Loucy (cell line): ENCODE measurements around the gene MEIS1.

ENCODE experiments used
- CTCF ChIP-seq: fragments of 200-600 bp; sonication (generic); conservative IDR thresholded peaks from 2 replicates; pipeline ENCODE4 v1.5.1; 2014; ENCODE audit warnings: mild to moderate bottlenecking, antibody characterized with exemption, low read length
- EZH2phosphoT487 ChIP-seq: fragments of 200-600 bp; IDR thresholded peaks from 2 replicates; pipeline ENCODE4 v1.6.1; 2018; ENCODE audit warnings: antibody characterized with exemption, mild to moderate bottlenecking, moderate library complexity, borderline replicate concordance

DNA sequence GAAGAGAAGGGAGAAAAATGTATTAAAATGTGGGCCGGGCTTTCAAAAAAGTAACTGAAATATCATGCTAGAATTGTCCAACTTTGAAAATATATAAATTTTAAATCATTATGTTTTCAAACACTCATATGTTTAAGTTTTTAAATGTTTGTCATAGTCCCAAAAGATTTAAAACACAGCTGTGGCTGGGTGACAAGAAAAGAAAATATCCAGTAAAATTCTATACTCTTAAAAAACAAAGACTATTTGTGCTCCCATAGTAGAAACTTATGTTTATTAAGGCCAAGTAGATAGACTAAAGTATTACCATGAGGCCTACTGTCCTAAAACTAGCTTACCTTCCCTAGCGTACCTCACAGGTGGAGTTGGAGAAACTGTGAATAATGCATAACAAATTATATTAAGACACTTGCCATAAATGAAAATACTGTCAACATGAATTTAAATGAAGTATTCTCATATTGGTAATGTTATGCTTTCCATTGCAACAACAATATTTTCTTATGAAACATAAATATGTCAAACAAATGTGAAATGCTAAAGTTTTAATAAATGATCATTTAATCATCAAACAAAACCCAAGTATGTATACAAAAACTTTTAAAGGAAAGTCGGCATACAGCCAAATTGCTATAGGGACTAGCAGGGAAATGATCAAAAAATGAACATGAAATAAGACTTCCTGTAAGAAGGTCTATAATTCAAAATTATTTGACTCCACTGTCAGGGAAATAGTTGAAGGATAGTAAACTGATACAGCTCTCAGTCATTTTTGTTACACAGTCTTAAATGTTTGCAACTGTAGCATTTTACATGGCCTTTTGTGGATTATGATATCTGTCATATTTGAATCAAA, 13.4 kb downstream of the MEIS1 start:
- TF ChIP-seq CTCF (no peak), EZH2phosphoT487 (no peak)
